ENCODE results near the gene ARID1B.
A peak's percentile ranks its signal among the peaks of the same experiment; 100 is the strongest.

The ARID1B gene

GRCh38 chr6:157173776-157174175 lies 396.6 kb downstream of the ARID1B start:
- no peak for DNase-seq

GRCh38 chr6:157174731-157175130 lies 397.6 kb downstream of the ARID1B start:
- DNase-seq = no peak

DNA sequence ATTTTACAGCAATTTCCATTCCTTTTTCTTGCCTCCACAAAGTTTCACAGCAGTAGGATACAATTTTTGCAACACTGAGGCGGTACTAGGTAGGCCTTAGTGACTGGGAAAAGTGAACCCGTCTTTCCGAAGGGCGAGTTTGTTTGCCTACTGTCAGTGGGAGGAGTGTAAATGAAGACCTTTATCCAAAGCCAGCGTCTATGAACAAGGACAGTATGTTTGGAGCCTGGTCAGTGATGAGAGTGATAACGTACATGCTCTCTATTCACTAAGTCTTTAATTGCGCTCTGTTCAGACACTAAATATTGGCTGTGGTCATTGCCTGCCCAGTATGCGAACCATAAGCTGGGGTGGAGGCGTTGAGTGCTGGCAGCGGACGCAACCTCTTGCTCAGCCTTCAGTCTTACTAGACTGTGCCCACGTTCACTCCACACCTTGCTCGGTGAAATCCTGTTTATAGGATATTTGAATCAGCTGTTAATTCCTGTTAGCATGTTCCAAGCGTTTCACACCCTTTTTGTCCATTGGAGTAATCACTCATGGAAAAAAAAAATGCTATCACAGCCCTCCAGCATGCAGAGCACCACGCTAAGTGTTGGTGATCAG lies 400.7 kb downstream of the ARID1B start:
- no peak for DNase-seq

- no peak for DNase-seq
Observed at GRCh38 chr6:157181649-157182048, 404.5 kb downstream of the ARID1B start.

- DNase-seq = no peak
Observed at GRCh38 chr6:157182503-157183264, 405.5 kb downstream of the ARID1B start.

DNA sequence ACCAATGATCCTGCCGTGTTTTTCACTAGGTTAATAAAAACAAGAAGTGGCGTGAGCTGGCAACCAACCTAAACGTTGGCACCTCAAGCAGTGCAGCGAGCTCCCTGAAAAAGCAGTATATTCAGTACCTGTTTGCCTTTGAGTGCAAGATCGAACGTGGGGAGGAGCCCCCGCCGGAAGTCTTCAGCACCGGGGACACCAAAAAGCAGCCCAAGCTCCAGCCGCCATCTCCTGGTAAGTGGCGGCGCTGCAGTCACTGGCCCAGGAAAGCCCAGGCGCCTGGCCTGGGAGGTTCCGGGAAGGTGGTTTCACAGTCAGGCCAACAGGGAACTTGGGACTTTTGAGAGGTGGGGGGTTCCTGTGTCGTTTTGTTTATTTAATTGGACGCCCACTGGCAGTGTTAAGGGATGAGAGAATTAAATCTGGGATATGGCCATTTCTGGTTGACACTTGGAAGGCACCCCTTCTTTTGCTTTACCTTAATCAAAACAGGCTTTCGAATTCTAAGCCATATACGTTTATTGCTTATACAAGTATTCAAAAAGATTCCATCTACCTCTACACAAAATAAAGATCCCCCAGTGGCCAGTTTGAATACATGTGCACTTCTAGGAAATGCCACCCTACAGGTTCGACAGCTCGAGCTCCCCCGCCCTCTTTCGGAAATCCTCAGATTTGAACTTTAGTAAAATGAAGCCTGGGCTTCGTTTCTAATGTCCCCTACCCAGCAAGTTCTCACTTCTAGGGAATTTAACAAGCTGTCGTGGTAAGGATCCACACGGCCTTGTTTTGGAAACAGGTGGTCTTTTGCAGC lies 407.2 kb downstream of the ARID1B start:
- DNase-seq = no peak

- no peak for DNase-seq
Observed at GRCh38 chr6:157185171-157185570, 408.0 kb downstream of the ARID1B start.

DNA sequence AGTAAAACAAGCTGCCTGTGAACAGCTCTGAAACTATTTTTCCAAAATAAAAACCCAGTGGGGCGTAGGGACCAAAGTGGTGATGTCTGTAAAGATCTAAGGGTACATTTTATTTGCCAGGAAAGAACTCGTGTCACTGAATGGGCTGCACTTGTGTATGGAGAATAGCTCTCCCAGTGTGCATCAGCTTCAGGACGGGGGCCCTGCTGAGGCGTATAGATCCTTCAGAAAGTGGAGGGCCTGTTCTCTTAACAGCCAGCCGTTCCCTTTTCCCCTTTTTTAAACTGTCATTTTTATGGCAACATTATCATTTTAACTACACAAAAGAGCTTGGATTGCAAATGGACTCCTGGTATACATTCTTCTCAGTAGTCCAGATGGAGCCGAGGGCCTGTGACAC lies 408.8 kb downstream of the ARID1B start:
- no peak for DNase-seq

- no peak for DNase-seq
Observed at GRCh38 chr6:157186785-157187181, 409.6 kb downstream of the ARID1B start.

GRCh38 chr6:157187182-157188083 lies 410.3 kb downstream of the ARID1B start:
- peak; percentile 95 for DNase-seq

- no peak for DNase-seq
Observed at GRCh38 chr6:157188213-157188612, 411.0 kb downstream of the ARID1B start.

DNA sequence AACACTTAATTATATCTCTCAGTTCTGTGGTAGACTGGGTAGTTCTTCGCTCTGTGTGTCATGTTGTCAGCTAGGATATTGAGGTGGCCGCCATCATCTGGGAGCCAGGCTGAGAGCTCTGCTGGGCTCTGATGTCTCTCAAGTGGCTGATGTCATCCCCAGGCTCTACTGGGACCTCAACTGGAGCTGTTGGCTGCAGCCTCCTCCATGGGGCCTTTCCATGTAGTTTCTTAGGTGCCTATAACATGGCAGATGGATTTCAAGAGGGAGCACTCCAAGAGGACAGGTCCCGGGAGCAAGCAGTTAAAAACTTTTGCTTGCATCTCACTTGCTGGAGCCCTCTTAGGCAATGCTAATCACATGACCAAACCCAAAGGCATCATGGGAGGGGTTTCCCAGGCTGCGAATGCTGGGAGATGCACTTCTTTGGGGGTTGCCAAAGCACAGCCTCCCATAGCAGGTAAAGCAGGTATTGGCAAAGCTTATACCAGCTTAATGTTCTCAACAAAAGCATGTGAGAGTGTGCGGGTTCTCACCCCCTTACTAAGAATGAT lies 416.3 kb downstream of the ARID1B start:
- DNase-seq = no peak

GRCh38 chr6:157194110-157194509 lies 416.9 kb downstream of the ARID1B start:
- no peak for DNase-seq

DNA sequence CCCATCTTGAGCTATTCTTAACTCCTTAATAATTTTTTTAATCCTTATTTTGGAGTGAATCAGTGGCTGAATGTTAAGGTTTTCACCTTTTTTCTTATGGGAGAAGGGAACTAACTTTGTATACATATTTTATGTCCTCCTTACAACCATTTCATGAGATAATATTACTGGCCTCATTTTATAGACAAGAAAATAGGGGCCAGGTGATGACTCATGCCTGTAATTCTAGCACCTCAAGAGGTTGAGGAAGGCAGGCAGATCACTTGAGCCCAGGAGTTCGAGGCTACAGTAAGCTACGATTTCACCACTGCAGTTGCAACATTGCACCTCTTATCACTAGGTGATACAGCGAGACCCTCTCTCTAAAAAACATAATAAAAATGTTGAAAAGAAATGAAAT lies 417.5 kb downstream of the ARID1B start:
- DNase-seq = no peak

GRCh38 chr6:157196391-157196790 lies 419.2 kb downstream of the ARID1B start:
- no peak for DNase-seq

GRCh38 chr6:157198425-157199279 lies 421.5 kb downstream of the ARID1B start:
- peak; percentile 71 for DNase-seq

- no peak for DNase-seq
Observed at GRCh38 chr6:157200117-157200516, 422.9 kb downstream of the ARID1B start.

DNA sequence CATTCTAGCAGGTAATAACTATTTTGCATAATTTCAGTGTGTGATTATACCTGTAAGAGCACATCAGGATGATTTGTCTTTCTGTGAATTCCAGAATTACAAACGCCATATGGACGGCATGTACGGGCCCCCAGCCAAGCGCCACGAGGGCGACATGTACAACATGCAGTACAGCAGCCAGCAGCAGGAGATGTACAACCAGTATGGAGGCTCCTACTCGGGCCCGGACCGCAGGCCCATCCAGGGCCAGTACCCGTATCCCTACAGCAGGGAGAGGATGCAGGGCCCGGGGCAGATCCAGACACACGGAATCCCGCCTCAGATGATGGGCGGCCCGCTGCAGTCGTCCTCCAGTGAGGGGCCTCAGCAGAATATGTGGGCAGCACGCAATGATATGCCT lies 423.4 kb downstream of the ARID1B start:
- no peak for DNase-seq

- DNase-seq = no peak
Observed at GRCh38 chr6:157201083-157201482, 423.9 kb downstream of the ARID1B start.

GRCh38 chr6:157203312-157203744 lies 426.1 kb downstream of the ARID1B start:
- no peak for DNase-seq

DNA sequence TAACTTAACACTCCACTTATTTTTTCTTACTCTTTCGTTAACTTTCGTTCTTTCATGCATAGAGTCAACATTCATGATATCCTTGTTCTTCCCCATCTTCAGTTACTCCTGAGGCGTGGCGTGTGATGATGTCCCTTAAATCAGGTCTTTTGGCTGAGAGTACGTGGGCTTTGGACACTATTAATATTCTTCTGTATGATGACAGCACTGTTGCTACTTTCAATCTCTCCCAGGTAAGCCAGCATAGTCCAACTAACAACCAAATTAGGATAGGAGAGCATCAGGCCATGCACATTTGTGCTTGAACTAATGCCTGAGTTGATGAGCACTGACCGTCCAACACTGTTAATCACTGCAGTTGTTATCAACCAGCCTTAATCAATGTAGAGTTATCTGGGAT lies 426.6 kb downstream of the ARID1B start:
- DNase-seq = no peak
